GM23338 (cell line): ENCODE results near the gene DDX18. TPM values are rescaled to one million over a fixed set of nuclear protein-coding genes. Genes with fewer than 3 reads are reported as not detected.

Source experiments
- ATAC-seq: fragments of 200-7000 bp; cut with Tn5 transposase; 3 replicates; pipeline ENCODE4 v1.9.1; 2020
- DNase-seq: peaks from one replicate; pipeline ENCODE4 v3.0.0-alpha.2; 2015; ENCODE audit warnings: low spot score
- H2AFZ ChIP-seq: fragments of 200-600 bp; sonication (generic); 2 replicates; pipeline ENCODE4 v1.8.0; 2016; ENCODE audit warnings: antibody characterized with exemption, mild to moderate bottlenecking, moderate library complexity
- H3F3A ChIP-seq: fragments of 200-600 bp; sonication (generic); replicated peaks from 2 replicates; pipeline ENCODE4 v1.8.0; 2017; ENCODE audit warnings: antibody characterized with exemption, mixed run types, low read depth
- H3K27ac ChIP-seq: fragments of 200-600 bp; sonication (generic); 2 replicates; pipeline ENCODE4 v1.6.1; 2016; ENCODE audit warnings: low read depth
- H3K27me3 ChIP-seq: fragments of 200-600 bp; sonication (generic); 2 replicates; pipeline ENCODE4 v1.8.0; 2016; ENCODE audit warnings: mild to moderate bottlenecking, mixed run types, moderate library complexity; ENCODE audit not compliant: insufficient read depth
- H3K36me3 ChIP-seq: fragments of 200-600 bp; sonication (generic); 2 replicates; pipeline ENCODE4 v1.8.0; 2016; ENCODE audit warnings: mild to moderate bottlenecking; ENCODE audit not compliant: insufficient read depth
- H3K4me1 ChIP-seq: fragments of 200-600 bp; sonication (generic); 2 replicates; pipeline ENCODE4 v1.8.0; 2016; ENCODE audit warnings: mild to moderate bottlenecking, moderate library complexity; ENCODE audit not compliant: insufficient read depth
- H3K4me2 ChIP-seq: fragments of 200-600 bp; sonication (generic); 2 replicates; pipeline ENCODE4 v1.7.1; 2017; ENCODE audit warnings: mixed run types
- H3K4me3 ChIP-seq: fragments of 200-600 bp; sonication (generic); 2 replicates; pipeline ENCODE4 v1.6.1; 2016; ENCODE audit warnings: mixed run types
- H3K79me2 ChIP-seq: fragments of 200-600 bp; sonication (generic); replicated peaks from 2 replicates; pipeline ENCODE4 v1.8.0; 2017; ENCODE audit warnings: mild to moderate bottlenecking; ENCODE audit not compliant: insufficient read depth
- H3K9me2 ChIP-seq: fragments of 200-600 bp; sonication (generic); 2 replicates; pipeline ENCODE4 v1.8.0; 2017; ENCODE audit not compliant: insufficient read depth
- H4K20me1 ChIP-seq: fragments of 200-600 bp; sonication (generic); replicated peaks from 2 replicates; pipeline ENCODE4 v1.8.0; 2017; ENCODE audit warnings: mild to moderate bottlenecking; ENCODE audit not compliant: insufficient read depth
- H3K27ac Mint-ChIP-seq: 2 replicates; pipeline ENCODE4 v1.8.0; 2020; ENCODE audit warnings: inconsistent platforms, mild to moderate bottlenecking, moderate library complexity, mixed read lengths
- H3K27me3 Mint-ChIP-seq: 3 replicates; pipeline ENCODE4 v1.8.0; 2022; ENCODE audit warnings: low read depth, mild to moderate bottlenecking, moderate library complexity, mixed read lengths, inconsistent platforms; ENCODE audit not compliant: insufficient read depth, poor library complexity
- H3K36me3 Mint-ChIP-seq: 3 replicates; pipeline ENCODE4 v1.8.0; 2021; ENCODE audit warnings: low read depth, mild to moderate bottlenecking, inconsistent platforms, moderate library complexity, mixed read lengths
- H3K4me1 Mint-ChIP-seq: 3 replicates; pipeline ENCODE4 v1.8.0; 2020; ENCODE audit warnings: mild to moderate bottlenecking, inconsistent platforms, mixed read lengths
- H3K4me3 Mint-ChIP-seq: 3 replicates; pipeline ENCODE4 v1.8.0; 2021; ENCODE audit warnings: moderate library complexity, mild to moderate bottlenecking, inconsistent platforms, mixed read lengths
- H3K9me3 Mint-ChIP-seq: 3 replicates; pipeline ENCODE4 v1.8.0; 2020; ENCODE audit warnings: moderate library complexity, mild to moderate bottlenecking, inconsistent platforms, mixed read lengths
- CREB1 ChIP-seq: fragments of 250-450 bp; sonication (Bioruptor Pico); IDR thresholded peaks from 2 replicates; pipeline ENCODE4 v1.5.0; 2020; ENCODE audit warnings: low read depth, mild to moderate bottlenecking, moderate library complexity
- CTCF ChIP-seq, 2 experiments: fragments of 200-600 bp in 1 of 2; sonication (generic) in 1 of 2; conservative IDR thresholded peaks; 2 replicates each; pipeline versions ENCODE4 v1.5.1 to v1.6.1; 2016 to 2017; ENCODE audit warnings: antibody characterized with exemption in 2 of 2, low read depth in 2 of 2, mild to moderate bottlenecking in 2 of 2, moderate library complexity in 1 of 2
- EZH2 ChIP-seq: fragments of 200-600 bp; sonication (generic); IDR thresholded peaks from one replicate; pipeline ENCODE4 v1.8.0; 2017; ENCODE audit warnings: antibody characterized with exemption, mild to moderate bottlenecking, low read depth; ENCODE audit not compliant: unreplicated experiment
- EZH2phosphoT487 ChIP-seq: fragments of 200-600 bp; sonication (generic); IDR thresholded peaks from one replicate; pipeline ENCODE4 v1.8.1; 2018; ENCODE audit warnings: antibody characterized with exemption; ENCODE audit not compliant: unreplicated experiment
- JUNB ChIP-seq: IDR thresholded peaks from one replicate; pipeline ENCODE4 v1.6.1; 2016; ENCODE audit warnings: antibody characterized with exemption; ENCODE audit not compliant: unreplicated experiment
- NANOG ChIP-seq: IDR thresholded peaks from 2 replicates; pipeline ENCODE4 v1.6.1; 2016; ENCODE audit warnings: antibody characterized with exemption, borderline replicate concordance
- POLR2AphosphoS5 ChIP-seq: IDR thresholded peaks from 2 replicates; pipeline ENCODE4 v1.6.1; 2016; ENCODE audit warnings: antibody characterized with exemption, low read depth
- ZNF114 ChIP-seq: fragments of 250-450 bp; sonication (Bioruptor Pico); IDR thresholded peaks from 2 replicates; pipeline ENCODE4 v1.5.0; 2020; ENCODE audit warnings: mild to moderate bottlenecking, moderate library complexity
- ZNF462 ChIP-seq: fragments of 250-450 bp; sonication (Bioruptor Pico); IDR thresholded peaks from 2 replicates; pipeline ENCODE4 v1.5.0; 2020; ENCODE audit warnings: mild to moderate bottlenecking, moderate library complexity
- polyA plus RNA-seq: library from polyadenylated mRNA; unstranded; fragments of >200 nt; fragmentation: Nextera tagmentation; extraction: Ambion mirVana; gene quantifications from 2 replicates; pipeline ENCODE4 v1.2.1, GENCODE V29; 2016
- total RNA-seq: library from RNA; depleted of rRNA; stranded (reverse); fragments of >200 nt; shearing (Covaris generic); gene quantifications from 2 replicates; pipeline ENCODE4 v1.2.3, GENCODE V29; 2014
- TF ChIP-seq, protein P1 (sequence below): IDR thresholded peaks from 2 replicates; pipeline ENCODE4 v1.6.1; 2016; ENCODE audit warnings: antibody characterized with exemption

DDX18 gene
- total and polyA plus RNA-seq, 2 experiments from 2014 or later, result 102 to 169 TPM

DNA sequence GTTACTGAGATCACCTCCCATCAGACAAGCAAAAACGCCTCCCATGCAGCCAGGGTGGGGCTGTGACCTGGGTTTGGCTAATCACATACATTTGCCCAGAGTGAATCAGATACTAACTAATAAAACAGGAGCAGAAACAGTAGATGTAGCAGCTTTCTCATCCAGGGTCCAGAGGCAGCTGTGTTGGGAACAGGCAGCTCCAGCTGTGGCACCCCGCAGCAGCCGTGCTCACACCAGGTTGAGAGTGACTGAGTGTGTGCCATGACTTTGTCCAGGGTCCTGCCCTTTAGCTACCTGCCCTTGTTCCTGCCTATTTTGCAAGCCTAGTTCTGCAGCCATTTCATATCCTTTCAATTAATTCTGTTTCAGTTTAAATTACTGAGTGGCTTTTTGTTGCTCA, 20.5 kb downstream of the DDX18 start (continued):
- TF ChIP-seq CREB1 (CRISPR knock-in tag) (no peak), EZH2phosphoT487 (no peak), EZH2 (no peak)

- Mint-ChIP-seq H3K27me3 (peaks cover 3% of the 10 kb centered on the region), H3K4me3 (peak overlapping the region; percentile 77), H3K9me3 (no peaks in the 10 kb centered on the region), H3K4me1 (peaks cover 15% of the 10 kb centered on the region), H3K36me3 (peaks cover 33% of the 10 kb centered on the region), H3K27ac (no peak overlapping the region)
- H3K27me3 ChIP-seq, result peaks cover 6% of the 10 kb centered on the region; the same call in 1 of the 2 replicates
- H3K9me2 ChIP-seq, result no peaks in the 10 kb centered on the region
- TF ChIP-seq CTCF (conservative IDR thresholded peaks at IDR 0.05; ENCODE audit: low read depth in 2 of 2), result peak; percentile 82 to 86
- TF ChIP-seq JUNB, result no peak
- no peak for TF ChIP-seq EZH2
- TF ChIP-seq POLR2AphosphoS5, result no peak
- peak overlapping the region; percentile 23; the same call in 1 of the 2 replicates for H2AFZ ChIP-seq
- H3K79me2 ChIP-seq, result no peaks in the 10 kb centered on the region
- H3F3A ChIP-seq, result peaks cover 6% of the 10 kb centered on the region; the same call in 1 of the 2 replicates
- DNase-seq (peak; percentile 93), ATAC-seq (peak; percentile 91)
- H3K36me3 ChIP-seq, result peaks cover 5% of the 10 kb centered on the region
- H3K4me2 ChIP-seq, result peak overlapping the region; percentile 86
- H3K4me1 ChIP-seq, result peaks cover 13% of the 10 kb centered on the region; the same call in 1 of the 2 replicates
- H3K27ac ChIP-seq, result no peak overlapping the region
- peak overlapping the region; percentile 64 for H3K4me3 ChIP-seq
- peaks cover 14% of the 10 kb centered on the region; the same call in 1 of the 2 replicates for H4K20me1 ChIP-seq
These were observed 21.7 kb downstream of the DDX18 start for GRCh38 chr2:117835990-117836760.

- Histone ChIP-seq H3K4me2 (no peak overlapping the region), H3K9me2 (no peaks in the 10 kb centered on the region), H3K36me3 (no peaks in the 10 kb centered on the region), H3K79me2 (no peaks in the 10 kb centered on the region), H2AFZ (no peak overlapping the region), H3F3A (no peaks in the 10 kb centered on the region), H3K4me1 (peaks cover 19% of the 10 kb centered on the region), H3K27ac (no peak overlapping the region), H4K20me1 (no peaks in the 10 kb centered on the region), H3K27me3 (no peaks in the 10 kb centered on the region), H3K4me3 (no peak overlapping the region)
- Mint-ChIP-seq H3K4me3 (no peak overlapping the region), H3K36me3 (peaks cover 11% of the 10 kb centered on the region), H3K27ac (no peak overlapping the region), H3K4me1 (peaks cover 27% of the 10 kb centered on the region), H3K9me3 (peaks cover 11% of the 10 kb centered on the region; the same call in 2 of the 3 replicates), H3K27me3 (peaks cover 4% of the 10 kb centered on the region)
- ATAC-seq, result no peak
- no peak for DNase-seq
- TF ChIP-seq, protein P1, sequence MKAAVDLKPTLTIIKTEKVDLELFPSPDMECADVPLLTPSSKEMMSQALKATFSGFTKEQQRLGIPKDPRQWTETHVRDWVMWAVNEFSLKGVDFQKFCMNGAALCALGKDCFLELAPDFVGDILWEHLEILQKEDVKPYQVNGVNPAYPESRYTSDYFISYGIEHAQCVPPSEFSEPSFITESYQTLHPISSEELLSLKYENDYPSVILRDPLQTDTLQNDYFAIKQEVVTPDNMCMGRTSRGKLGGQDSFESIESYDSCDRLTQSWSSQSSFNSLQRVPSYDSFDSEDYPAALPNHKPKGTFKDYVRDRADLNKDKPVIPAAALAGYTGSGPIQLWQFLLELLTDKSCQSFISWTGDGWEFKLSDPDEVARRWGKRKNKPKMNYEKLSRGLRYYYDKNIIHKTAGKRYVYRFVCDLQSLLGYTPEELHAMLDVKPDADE, result no peak
- no peak for TF ChIP-seq EZH2
- no peak for TF ChIP-seq CREB1 (CRISPR knock-in tag)
- TF ChIP-seq NANOG, result no peak
- TF ChIP-seq POLR2AphosphoS5, result no peak
- TF ChIP-seq ZNF114, result no peak
- TF ChIP-seq EZH2phosphoT487, result no peak
- no peak for TF ChIP-seq ZNF462 (CRISPR knock-in tag)
These were observed 30.8 kb downstream of the DDX18 start for GRCh38 chr2:117845304-117845703.
